CD4-positive, alpha-beta T cell treated with Interferon alpha-2 for 1 hour (primary cell): ENCODE measurements around the gene DOCK2.
"Not testable (repeated sequence)": the region's sequence is repeated elsewhere in the genome, so short reads cannot be mapped to it uniquely, and the experiment has no call there.

Experiments
- DNase-seq, 2 donors: peaks; one replicate each; pipeline ENCODE4 v3.0.0-alpha.2; 2020 to 2022

The DOCK2 gene

GRCh38 chr5:169723103-169723831, 86.2 kb downstream of the DOCK2 start:
- DNase-seq = no peak

DNA sequence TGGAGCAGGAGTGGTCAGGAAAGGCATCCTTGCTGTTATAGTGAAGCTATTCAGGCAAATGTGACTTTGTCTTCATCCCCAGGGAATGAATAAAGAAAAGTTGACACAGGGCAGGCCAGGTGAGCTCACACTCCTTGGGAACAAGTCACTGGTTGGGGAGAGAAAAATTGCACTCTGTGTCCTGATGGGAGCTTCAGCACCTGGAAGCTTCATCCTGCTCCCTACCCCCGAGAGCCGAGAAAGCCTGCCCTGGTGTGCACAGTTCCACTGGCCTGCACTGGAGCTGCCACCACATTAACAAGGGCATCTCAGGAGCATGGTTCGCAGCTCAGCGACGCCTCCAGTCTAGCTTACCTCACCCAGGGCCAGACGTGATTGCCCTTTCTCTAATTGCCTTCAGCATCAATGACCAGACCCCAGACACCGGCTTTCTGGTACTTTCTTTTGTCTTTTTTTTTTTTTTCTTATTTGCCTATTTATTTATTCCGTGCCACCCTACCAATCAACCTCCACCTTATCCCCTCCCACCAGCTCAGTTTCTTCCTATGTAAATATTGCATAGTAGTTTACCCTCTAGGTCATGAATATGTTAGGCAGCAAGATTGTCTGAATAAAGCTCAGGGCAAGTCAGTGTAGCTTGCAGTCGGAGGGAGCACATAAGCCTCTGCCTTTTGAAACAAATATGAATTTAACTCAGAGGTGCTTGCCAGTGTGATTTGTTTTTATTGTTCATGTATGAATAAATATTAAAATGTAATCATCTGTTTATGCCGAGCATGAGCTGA, 87.4 kb downstream of the DOCK2 start:
- no peak for DNase-seq

- not testable (repeated sequence) for DNase-seq
Observed at GRCh38 chr5:169725665-169726064, 88.6 kb downstream of the DOCK2 start.

GRCh38 chr5:169728418-169728817, 91.3 kb downstream of the DOCK2 start:
- no peak for DNase-seq

DNA sequence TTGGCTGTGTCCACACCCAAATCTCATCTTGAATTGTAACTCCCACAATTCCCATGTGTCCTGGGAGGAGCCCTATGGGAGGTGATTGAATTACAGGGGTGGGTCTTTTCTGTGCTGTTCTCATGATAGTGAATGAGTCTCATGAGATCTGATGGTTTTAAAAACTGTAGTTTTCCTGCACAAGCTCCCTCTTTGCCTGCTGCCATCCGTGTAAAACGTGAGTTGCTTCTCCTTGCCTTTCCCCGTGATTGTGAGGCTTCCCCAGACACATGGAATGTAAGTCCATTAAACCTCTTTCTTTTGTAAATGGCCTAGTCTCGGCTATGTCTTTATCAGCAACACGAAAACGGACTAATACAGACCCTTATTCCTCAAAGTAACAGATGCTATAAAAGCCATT, 94.1 kb downstream of the DOCK2 start:
- no peak for DNase-seq

- no peak for DNase-seq
Observed at GRCh38 chr5:169732841-169733240, 95.8 kb downstream of the DOCK2 start.

DNA sequence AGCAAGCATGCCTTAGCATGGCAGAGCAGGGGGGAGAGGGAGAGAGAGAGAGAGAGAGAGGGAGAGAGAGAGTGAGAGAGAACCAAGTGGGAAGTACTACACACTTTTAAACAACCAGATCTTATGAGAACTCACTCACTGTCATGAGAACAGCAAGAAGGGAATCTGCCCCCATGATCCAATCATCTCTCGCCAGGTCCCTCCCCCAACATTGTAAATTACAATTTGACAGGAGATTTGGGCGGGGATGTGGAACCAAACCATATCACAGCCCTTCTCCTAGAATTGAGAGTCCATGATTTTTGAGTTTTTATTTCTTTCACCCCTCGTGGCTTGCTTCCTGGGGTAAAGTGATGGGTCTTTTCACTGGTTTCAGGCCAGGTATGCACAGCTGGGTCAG, 98.8 kb downstream of the DOCK2 start:
- DNase-seq = no peak

- DNase-seq = no peak
Observed at GRCh38 chr5:169736653-169737052, 99.6 kb downstream of the DOCK2 start.

- DNase-seq = no peak
Observed at GRCh38 chr5:169740435-169740834, 103.4 kb downstream of the DOCK2 start.

- no peak for DNase-seq
Observed at GRCh38 chr5:169742771-169743296, 105.8 kb downstream of the DOCK2 start.

DNA sequence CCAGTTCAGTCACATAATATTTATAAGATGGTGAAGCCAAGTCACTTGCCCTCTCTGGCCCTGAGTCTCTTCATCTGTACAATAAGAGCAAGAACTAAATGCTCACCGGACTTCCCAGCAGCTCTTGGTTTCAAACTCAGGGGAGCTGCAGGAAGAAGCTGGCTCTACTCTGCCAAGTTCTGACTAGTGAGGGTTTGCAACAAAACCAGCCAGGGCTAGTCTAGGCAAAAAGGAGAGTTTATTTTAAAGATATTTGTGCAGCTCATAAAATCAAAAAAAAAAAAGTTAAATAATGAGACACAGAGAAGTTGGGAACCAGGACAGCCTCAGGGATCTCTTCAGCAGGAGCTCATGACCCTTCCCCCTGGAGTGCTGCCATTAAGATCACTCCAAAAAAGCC, 107.3 kb downstream of the DOCK2 start:
- no peak for DNase-seq

DNA sequence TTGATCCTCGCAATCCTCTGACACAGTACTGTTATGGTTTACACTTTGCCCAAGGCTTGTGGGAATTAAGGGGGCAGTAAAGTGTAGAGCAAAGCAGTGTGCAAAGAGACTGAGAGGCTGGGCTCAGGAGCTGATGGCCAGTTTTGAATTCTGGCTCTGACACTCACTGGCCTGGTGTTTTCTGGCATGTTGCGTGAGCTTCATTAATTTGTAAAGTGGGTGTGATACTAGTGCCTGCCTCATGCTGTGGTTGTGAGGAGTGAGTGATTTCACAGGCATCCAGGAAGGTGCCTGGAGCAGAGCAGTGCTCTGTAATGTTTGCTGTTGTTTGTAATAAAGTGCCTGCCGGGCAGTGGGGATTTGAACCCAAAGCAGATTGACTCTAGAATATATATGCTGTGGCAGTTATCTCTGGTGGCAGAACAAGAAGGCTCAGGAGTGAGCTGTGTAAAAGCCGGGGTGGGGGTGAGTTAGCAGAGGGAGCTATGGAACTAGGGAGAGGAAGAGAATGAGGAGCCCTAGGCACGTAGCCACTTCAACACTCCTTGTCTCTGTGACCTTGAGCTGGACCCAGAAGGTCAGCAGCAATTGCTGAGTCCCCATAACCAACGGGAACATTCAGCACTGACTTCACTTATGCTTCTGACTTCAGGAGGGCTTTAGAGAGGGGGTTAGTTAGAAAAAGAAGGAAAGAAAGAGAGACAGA, 108.5 kb downstream of the DOCK2 start:
- DNase-seq = no peak

- DNase-seq = no peak
Observed at GRCh38 chr5:169746147-169746694, 109.1 kb downstream of the DOCK2 start.

GRCh38 chr5:169748174-169748573, 111.1 kb downstream of the DOCK2 start:
- DNase-seq = no peak

DNA sequence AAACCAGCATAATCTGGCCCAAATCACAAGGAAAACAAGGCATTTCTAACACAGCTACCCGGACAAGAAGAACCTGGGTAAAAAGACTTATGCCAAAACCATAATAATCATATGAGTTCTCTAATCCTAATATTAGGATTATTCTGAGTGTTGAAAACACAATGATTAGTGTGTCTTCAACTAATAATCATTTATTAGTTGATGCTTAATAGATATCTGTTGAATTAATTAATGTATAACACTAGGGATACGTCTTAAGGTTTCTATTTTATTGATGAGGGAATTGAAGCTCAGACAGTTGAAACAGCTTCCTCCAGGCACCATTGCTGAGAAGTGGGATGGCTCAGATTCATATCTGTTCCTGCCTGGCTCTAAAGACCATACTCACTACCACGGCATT, 112.2 kb downstream of the DOCK2 start:
- no peak for DNase-seq

DNA sequence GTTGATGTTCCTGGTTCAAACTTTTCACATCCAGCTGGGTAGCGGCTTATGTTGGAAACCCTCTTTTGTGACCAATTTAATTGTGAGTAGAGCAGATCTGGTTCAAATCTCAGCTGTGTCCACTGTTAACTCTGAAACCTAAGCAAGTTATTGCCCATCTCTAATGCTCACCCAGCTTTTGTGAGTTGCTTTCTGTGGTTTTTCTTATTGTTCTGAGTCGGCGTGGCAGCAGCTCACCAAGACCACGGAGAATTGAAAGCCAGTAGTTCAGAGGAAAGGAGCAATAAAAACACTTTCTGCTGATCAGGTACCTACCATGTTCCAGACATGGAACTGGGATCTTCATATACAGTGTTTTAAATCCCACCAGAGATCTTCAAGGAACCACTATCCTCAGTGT, 114.4 kb downstream of the DOCK2 start:
- DNase-seq = no peak

DNA sequence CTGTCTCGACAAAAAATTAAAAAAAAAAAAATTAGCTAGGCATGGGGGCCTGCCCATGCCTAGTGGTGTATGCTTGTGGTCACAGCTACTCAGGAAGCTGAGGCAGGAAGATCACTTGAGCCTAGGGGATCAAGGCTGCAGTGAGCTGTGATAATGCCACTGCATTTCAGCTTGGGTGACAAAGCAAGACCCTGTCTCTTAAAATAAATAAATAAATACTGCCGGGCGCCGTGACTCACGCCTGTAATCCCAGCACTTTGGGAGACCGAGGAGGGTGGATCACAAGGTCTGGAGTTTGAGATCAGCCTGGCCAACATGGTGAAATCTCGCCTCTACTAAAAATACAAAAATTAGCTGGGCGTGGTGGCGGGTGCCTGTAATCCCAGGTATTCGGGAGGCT, 115.5 kb downstream of the DOCK2 start:
- not testable (repeated sequence) for DNase-seq

- DNase-seq = no peak
Observed at GRCh38 chr5:169753795-169754194, 116.7 kb downstream of the DOCK2 start.

- DNase-seq = no peak
Observed at GRCh38 chr5:169754737-169755136, 117.7 kb downstream of the DOCK2 start.

- no peak for DNase-seq
Observed at GRCh38 chr5:169756071-169756765, 119.1 kb downstream of the DOCK2 start.

DNA sequence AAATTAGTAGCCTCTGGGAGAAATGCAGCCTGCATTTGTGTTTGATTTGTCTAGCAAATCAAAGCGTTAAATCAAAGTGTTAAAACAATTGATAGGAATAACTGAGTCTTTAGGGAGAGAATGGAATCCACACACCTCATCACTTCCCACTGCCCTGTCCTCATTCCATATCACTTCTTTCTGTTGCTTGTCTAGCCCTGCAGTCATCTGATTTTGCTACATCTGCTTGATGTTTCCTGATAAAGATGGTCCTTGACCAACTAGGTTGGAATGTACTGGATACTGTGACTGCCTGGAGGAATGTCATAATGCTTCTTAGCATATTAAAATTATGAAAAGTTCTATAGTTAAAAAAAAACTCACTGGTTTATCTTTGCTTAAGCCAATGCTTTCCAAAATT, 119.9 kb downstream of the DOCK2 start:
- DNase-seq = no peak

- no peak for DNase-seq
Observed at GRCh38 chr5:169758886-169759285, 121.8 kb downstream of the DOCK2 start.

- no peak for DNase-seq
Observed at GRCh38 chr5:169760229-169760628, 123.2 kb downstream of the DOCK2 start.
